Measurements from ENCODE around the gene GPR18.
A peak's percentile ranks its signal among the peaks of the same experiment; 100 is the strongest.
"Not testable (repeated sequence)": the region's sequence is repeated elsewhere in the genome, so short reads cannot be mapped to it uniquely, and the experiment has no call there.

The GPR18 gene

GRCh38 chr13:99265821-99266426 lies 7.7 kb upstream of the GPR18 start:
- DNase-seq = peak; percentile 53

GRCh38 chr13:99265162-99265800 lies 7.1 kb upstream of the GPR18 start:
- DNase-seq = peak; percentile 21

DNA sequence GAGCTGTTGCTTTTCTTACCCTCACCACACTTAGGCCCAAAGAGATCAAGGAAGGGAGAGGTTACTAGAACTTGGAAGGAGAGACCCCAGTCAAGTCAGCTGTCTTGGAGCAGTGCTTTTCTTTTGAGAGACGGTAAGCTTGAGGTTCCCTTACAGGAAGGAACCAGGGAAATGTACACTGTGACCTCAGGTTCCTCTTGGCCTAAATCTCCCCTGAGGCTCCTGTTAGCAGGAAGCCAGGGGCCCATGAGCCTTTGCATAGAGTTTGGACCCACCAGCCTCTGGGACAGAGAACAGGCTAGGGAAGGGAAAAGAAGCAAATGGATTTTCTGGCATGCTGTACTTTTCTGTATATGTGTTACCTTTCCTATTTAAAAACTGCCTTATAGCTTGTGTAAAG lies 5.9 kb upstream of the GPR18 start:
- no peak for DNase-seq

- no peak for DNase-seq
Observed at GRCh38 chr13:99263126-99263785, 5.1 kb upstream of the GPR18 start.

GRCh38 chr13:99261059-99261458 lies 2.9 kb upstream of the GPR18 start:
- no peak for DNase-seq

- DNase-seq = no peak
Observed at GRCh38 chr13:99260216-99260615, 2.0 kb upstream of the GPR18 start.

- no peak for DNase-seq
Observed at GRCh38 chr13:99258946-99259345, 767 bp upstream of the GPR18 start.

GRCh38 chr13:99257291-99257690 lies 888 bp downstream of the GPR18 start:
- DNase-seq = no peak

DNA sequence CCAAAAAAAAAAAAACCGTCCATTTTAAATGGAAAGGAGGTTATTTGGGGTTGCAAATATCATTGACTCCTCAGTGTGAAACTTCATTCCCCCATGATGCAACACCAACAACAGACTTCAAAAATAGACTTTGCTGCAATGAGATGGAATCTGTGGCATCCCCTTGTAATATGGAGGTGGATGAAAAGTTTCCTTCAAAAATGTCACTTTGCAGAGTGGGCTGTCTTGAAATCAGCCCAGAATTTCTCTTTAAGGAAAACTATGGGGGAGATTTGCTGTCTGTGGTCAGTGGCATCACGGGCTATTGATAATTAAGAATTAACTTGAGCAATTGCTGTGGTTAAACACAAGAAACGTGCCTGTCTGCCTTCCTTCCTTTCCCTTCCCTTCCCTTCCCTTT lies 1.5 kb downstream of the GPR18 start:
- DNase-seq = no peak

DNA sequence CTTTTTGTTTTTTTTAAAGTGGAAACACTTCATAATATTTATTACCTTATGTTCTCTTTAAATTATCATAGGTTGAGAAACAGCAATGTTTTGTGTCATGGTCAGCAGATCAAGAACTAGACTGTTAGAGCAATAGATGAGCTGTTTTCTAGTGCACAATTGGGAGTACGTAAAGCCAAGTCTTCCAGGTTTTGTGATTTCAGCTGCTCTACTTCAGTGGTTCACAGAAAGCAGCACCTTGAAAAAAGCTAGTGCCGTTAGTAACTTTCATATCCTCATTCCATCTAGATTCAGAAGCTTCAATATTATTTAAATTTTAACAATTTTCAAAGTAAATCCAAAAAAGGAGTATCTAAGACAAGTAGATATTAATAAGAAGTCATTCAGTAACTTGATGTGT lies 1.9 kb downstream of the GPR18 start:
- DNase-seq = no peak

GRCh38 chr13:99255271-99255670 lies 2.9 kb downstream of the GPR18 start:
- DNase-seq = peak; percentile 20

- no peak for DNase-seq
Observed at GRCh38 chr13:99254830-99255229, 3.3 kb downstream of the GPR18 start.

- no peak for DNase-seq
Observed at GRCh38 chr13:99251921-99252320, 6.3 kb downstream of the GPR18 start.

DNA sequence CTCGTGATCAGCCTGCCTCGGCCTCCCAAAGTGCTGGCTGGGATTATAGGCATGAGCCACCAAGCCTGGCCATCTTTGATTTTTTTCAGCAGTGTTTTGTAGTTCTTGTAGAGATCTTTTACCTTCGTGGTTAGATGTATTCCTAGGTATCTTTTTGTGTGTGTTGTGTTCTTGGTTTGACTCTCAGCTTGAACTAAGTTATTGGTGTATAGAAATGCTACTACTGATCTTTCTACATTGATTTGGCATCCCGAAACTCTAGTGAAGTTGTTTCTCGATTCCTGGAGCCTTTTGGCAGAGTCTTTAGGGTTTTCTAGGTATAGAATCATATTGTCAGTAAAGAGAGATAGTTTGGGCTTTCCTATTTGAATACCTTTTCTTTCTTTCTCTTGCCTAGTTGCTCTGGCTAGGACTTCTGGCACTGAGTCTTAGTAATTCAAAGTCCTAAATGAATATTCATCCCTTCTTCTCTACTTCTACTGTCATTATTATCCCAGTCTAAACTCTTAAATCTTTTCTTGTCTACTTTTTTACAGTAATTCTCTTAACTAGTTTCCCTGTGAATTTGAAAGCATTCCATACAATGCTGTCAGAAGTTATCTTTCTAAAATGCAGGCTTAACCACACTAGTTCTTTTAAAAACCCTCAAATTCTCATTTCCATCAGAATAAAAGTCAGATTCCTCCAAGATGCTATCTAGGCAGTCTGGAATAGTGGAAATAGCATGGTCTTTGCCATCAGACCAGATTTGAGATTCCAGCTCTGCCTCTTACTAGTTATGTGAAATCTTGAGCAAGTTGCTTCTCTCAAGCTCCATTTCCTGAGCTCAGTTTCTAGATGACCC lies 7.0 kb downstream of the GPR18 start:
- DNase-seq = no peak

- DNase-seq = not testable (repeated sequence)
Observed at GRCh38 chr13:99249606-99250005, 8.6 kb downstream of the GPR18 start.

- DNase-seq = not testable (repeated sequence)
Observed at GRCh38 chr13:99249178-99249577, 9.0 kb downstream of the GPR18 start.

- DNase-seq = no peak
Observed at GRCh38 chr13:99246100-99246499, 12.1 kb downstream of the GPR18 start.

DNA sequence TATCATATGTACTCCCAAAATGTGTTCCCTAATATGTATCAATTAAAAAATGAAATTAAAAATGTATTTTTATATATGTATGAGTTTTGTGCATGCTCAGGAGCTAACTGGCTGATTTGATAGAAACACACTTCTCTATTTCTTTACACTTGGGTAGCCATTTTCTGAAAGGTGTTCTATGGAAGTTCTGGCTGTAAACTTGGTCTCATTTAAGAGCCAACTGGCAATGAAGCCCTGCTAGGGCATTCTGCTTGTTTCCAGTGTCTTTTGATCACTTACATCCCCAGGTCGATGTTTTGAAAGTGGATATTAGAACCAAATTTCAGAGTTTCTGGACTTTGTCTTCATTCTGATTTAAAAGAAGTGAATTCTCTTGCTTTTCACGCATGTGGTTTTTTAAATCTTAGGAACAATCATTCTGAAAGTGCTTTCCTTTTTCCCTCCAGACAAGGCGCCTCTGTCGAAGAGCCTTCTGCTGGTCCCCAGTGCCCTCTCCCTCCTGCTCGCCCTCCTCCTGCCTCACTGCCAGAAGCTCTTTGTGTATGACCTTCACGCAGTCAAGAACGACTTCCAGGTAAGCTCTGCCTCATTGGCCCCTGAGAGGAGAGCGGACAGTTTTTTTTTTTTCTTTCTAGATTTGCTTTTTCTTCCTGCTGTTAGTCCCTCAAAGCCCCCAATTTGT lies 20.1 kb downstream of the GPR18 start:
- no peak for DNase-seq

DNA sequence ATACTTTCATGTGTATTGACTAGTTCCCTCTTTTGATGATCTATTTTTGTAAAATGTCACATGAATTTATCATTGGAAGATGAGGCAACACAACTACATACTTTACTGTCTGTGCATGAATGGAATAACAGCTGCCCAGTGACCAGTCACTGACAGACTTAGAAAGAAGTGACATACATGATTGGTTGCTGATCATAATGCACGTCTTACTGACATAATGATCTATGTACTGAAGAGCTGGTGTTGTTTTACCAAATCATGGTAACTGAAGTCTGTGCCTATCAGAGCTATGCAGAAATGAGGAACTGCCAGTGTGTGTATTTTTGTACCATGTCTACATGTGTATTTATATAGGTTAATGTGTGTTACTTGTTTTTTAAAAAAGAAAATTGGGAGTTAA lies 26.5 kb downstream of the GPR18 start:
- no peak for DNase-seq

GRCh38 chr13:99230991-99231390 lies 27.2 kb downstream of the GPR18 start:
- no peak for DNase-seq

DNA sequence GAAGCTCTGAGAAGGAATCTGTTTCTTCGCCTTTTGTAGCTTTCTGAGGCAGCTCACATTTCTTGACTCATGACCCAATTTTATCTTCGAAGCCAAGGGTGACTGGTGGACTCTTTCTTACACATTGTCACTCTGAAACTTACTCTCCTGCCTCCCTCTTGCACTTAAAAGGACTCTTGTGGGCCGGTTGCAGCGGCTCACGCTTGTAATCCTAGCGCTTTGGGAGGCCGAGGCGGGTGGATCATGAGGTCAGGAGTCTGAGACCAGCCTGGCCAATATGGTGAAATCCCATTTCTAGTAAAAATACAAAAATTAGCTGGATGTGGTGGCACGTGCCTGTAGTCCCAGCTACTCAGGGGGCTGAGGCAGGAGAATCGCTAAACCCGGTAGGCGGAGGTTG lies 27.6 kb downstream of the GPR18 start:
- DNase-seq = not testable (repeated sequence)

DNA sequence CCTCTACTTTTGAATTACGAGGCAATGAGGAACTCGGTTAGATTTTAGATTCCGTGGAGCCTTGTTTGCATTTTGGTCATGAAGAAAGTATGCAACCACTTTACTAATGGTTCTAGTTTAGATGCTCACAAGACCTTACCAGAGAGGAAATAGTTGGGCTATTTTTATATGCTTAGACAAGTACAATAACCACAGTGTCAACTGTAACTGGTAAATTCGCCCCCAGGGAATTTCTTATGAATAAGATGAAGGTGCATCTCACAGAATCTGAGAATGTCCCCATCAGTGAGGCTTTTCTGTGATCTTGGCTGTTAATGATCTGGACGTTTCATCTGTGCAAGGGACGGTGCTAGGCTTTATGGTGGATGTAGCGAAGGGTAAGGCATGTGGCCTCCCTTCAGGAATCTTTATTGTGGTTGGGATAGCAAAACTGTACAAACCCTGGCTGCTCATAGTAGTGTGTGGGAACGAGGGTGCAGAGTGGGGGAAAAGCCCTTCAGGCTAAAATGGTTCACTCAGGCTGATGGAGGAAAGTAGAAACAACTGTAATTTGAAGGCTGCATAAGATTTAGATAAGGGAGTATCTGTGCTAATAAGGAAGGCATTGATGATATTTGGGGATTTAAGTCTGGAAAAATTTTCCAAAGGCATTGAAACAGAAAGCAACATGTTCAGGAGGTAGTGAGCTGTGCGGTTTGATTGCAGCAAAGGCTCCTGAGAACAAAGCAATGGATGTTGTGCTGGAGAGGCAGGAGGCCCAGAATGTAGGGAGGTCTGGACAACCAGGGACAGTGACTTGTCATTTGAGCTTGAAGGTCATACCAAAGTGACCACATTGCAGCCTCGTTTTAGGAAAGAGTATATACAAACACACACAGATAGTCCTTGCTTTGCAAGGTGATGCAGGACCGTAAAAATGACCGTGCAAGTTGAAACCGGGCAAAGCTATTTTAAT lies 29.2 kb downstream of the GPR18 start:
- DNase-seq = no peak

Data from DMS79 (cell line).